Urinary bladder (tissue), 4 donors: Measurements from ENCODE around the gene ELOVL6. TPM values are rescaled to one million over a fixed set of nuclear protein-coding genes. Genes with fewer than 3 reads are reported as not detected.

Experiments used
- DNase-seq: peaks from one replicate; pipeline ENCODE4 v3.0.0-alpha.2; 2015; ENCODE audit errors: extremely low spot score
- H3K27ac ChIP-seq: one replicate; pipeline ENCODE4 v1.5.1; 2013; ENCODE audit warnings: low read depth, mild to moderate bottlenecking, moderate library complexity
- H3K36me3 ChIP-seq: one replicate; pipeline ENCODE4 v1.6.1; 2013; ENCODE audit warnings: mild to moderate bottlenecking, moderate library complexity; ENCODE audit not compliant: insufficient read depth
- H3K4me1 ChIP-seq: one replicate; pipeline ENCODE4 v1.6.1; 2013; ENCODE audit warnings: mild to moderate bottlenecking, moderate library complexity; ENCODE audit not compliant: insufficient read depth
- H3K4me3 ChIP-seq: one replicate; pipeline ENCODE4 v1.5.1; 2013; ENCODE audit warnings: low read depth, low read length
- WGBS: extraction: QIAGEN DNeasy Blood & Tissue Kit; methylation state at CpG from one replicate; pipeline ENCODE4 v1.1.7; 2013; 5-methylcytosine and 5-hydroxymethylcytosine counted together
- polyA plus RNA-seq: library from polyadenylated mRNA; stranded (reverse); fragments of 200-250 nt; gene quantifications from one replicate; pipeline ENCODE4 v1.2.3, GENCODE V29; 2013
- total RNA-seq: library from RNA; depleted of rRNA; stranded (reverse); fragments of >200 nt; gene quantifications from one replicate; pipeline ENCODE4 v1.2.3, GENCODE V29; 2014
- donor health status: healthy with polysubstance abuse.
- donor health status: healthy.

ELOVL6 gene
- total and polyA plus RNA-seq, 2 donors = 5.3 to 16.8 TPM

DNA sequence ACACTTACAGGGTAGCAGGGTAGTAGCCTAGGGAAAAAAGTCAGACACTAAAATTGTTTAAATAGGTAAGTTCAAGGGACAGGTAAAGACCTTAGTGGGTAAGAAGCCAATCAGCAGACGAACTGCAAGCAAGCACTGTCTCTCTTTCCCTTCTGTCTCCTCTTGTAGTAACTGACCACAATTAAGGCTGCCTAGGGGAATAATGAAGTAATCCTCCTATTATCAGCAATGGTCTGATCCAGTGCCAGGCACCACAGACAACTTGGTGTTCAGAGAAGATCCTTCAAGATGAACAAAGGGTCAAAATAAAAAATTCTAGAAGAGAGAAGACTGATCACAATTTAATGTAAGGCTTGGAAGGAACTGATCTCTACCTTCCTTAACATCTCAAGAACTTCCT lies 62.9 kb downstream of the ELOVL6 start:
- Histone ChIP-seq H3K4me1 (no peaks in the 10 kb centered on the region), H3K27ac (no peak overlapping the region), H3K36me3 (no peaks in the 10 kb centered on the region), H3K4me3 (no peak overlapping the region)
- no peak for DNase-seq
- 83% methylated on average over 1 of the region's 1 CpG for WGBS

DNA sequence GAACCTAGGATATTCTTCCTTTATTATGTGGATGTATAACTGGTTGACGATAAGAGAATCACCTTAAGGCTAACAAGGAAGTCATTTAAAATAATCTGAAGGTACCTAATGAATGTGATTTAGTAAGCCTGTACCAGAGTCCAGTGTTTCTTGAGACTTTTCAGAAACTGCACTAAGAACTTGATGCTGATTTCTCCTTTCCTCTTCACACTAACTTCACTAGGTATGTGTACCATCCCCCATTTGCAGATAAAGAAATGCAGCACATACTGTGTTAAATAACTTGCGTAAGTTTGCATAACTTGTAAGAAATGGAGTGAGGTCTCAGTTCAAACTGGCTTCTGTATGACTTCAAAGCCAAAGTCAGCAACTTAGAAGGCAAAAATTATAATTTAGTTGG lies 63.3 kb downstream of the ELOVL6 start:
- WGBS = 92% methylated on average over 2 of the region's 2 CpGs
- Histone ChIP-seq H3K27ac (no peak overlapping the region), H3K4me1 (no peaks in the 10 kb centered on the region), H3K4me3 (no peak overlapping the region), H3K36me3 (no peaks in the 10 kb centered on the region)
- DNase-seq = no peak

DNA sequence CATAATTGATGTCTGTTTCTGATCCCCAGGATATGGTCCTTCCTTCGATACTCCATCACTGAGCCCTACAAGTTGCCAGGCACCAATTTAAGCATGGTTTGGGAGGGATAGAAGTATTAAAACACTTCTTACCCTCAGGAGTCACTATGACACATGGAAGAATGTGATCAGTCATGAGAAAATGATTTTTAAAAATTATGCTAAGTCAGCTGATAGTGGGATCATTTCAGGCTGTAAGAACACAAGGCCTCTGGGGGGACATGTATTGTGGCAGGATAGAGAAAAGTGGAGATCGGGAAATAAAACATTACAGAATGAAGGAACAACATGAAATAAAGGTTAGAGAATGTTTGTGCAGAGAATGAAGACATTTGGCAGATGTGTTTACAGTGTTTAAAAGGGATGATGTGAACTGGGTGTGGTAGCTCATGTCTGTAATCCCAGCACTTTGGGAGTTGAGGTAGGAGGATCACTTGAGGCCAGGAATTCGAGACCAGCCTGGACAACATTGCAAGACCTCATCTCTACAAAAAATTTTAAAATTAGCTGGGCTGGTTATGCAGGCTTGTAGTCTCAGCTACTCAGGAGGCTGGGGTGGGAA lies 64.0 kb downstream of the ELOVL6 start:
- 84% methylated on average over 3 of the region's 3 CpGs for WGBS
- Histone ChIP-seq H3K27ac (no peak overlapping the region), H3K36me3 (no peaks in the 10 kb centered on the region), H3K4me1 (no peaks in the 10 kb centered on the region), H3K4me3 (no peak overlapping the region)
- no peak for DNase-seq

DNA sequence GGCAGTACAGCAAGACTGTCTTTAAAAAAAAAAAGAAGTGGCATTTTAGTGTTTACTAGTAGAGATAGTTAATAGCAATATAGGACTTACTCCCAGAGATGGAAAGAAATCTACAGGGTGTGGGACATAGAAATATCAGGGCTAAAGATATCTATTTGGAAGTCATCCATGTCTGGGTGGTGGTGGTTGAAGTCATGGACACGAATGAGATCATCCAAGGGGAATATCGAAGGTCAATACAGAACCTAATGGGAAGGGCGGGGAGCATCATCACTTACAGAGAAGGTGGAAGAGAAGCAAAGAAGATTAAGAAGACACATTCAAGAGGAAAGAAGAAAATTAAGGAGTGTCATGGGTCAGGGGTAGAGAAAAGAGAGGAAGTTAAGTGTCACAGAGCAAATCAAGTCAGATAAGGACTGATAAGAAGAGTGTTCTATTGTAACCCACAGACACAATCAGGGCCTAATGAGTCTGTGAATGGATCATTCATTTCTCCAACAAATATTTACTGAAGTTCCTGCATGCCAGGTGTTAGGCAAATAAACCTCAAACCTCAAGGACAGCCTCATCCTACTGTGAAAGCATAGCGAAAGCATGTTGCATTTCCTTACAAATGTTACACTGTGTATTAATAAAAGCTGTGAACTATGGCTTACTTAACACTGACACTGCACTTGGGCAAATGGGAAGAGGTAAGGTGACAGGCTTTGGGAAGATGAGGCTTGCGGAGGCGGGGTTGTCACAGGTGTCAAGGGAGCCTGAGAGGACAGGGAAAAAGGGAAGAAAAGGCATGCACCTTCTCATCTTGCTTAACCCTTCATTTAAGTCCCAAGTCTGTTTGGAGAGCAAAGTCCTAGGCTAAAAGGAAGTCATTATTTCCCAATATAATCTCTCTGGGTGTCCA lies 65.3 kb downstream of the ELOVL6 start:
- Histone ChIP-seq H3K4me3 (no peak overlapping the region), H3K27ac (no peak overlapping the region), H3K36me3 (no peaks in the 10 kb centered on the region), H3K4me1 (no peaks in the 10 kb centered on the region)
- WGBS = 89% methylated on average over 6 of the region's 6 CpGs
- no peak for DNase-seq

DNA sequence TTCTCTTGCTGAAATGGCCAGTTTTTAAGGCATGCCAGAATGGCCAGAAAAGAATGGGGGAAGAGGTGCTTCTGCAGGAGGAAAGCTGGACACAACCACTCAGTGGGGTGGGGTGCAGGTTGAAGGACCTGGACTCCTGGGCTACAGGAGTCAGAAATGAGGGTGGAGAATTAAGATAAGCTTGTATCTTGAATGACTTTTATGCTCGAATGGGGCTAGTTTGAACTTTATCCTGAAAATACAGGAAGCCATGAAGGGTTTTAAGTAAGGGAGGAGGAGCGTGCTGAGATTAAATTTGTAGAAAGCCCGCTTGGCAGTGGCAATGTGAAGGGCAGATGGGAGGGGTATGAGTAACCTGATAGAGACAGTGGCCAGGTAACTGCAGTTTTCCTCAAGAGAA lies 66.5 kb downstream of the ELOVL6 start:
- Histone ChIP-seq H3K4me3 (no peak overlapping the region), H3K4me1 (no peaks in the 10 kb centered on the region), H3K36me3 (no peaks in the 10 kb centered on the region), H3K27ac (no peak overlapping the region)
- 83% methylated on average over 3 of the region's 3 CpGs for WGBS
- DNase-seq = no peak

DNA sequence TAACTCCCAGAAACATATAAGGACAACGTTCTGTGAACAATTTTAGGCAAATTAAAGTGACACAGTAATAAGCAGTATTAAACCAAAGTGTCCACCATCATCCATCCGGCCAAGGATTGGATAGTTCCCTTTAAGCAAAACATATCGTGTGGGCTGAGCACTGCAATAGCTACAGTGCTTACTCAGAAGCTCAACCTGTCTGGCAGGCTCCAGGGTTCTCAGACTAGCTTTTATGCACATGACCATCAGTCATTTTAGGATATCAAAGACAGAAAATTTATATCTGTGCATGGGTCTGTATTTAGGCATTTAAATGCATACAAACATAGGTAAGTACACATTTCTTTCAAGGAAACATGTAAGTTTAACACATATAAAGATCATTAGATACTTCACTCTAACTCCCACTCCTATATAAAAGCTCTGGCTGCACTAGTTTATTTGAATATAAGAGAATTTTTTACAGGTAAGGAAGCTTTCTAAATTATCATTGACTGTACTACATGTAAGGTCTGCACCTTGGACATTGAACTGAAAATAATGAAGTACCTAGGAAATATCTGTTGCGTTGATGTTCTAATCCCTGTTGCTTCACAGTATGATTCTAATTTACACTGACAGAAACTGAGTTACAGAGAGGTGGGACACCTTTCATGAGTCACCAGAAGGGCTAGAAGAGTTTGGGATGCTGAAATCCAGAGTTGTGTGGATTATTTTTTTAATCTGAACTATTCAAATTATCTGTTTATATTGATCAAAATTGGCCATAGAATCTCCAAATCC lies 67.6 kb downstream of the ELOVL6 start:
- no peak overlapping the region for H3K27ac ChIP-seq
- DNase-seq = no peak
- no peak overlapping the region for H3K4me3 ChIP-seq
- no peaks in the 10 kb centered on the region for H3K36me3 ChIP-seq
- 85% methylated on average over 4 of the region's 4 CpGs for WGBS
- H3K4me1 ChIP-seq = no peaks in the 10 kb centered on the region

DNA sequence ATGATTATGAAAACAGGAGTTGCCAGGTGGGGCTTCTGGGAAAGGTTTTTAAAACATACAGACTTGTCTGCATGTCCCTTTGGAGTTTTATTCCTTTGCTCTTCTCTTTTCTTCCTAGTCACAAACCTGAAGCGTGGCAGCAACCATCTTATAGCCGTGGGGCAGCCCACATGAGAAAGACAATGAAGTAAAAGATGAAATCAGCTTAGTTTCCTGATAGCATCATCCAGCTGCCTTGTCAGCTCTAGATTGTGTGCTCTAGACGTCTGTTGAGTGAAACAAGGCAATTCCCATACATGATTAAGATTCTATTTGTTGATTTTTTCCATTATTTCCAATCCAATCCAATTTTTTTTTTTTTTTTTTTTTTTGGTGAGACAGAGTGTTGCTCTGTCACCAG lies 68.9 kb downstream of the ELOVL6 start:
- no peaks in the 10 kb centered on the region for H3K4me1 ChIP-seq
- H3K4me3 ChIP-seq = no peak overlapping the region
- DNase-seq = no peak
- 72% methylated on average over 3 of the region's 3 CpGs for WGBS
- H3K27ac ChIP-seq = no peak overlapping the region
- no peaks in the 10 kb centered on the region for H3K36me3 ChIP-seq

DNA sequence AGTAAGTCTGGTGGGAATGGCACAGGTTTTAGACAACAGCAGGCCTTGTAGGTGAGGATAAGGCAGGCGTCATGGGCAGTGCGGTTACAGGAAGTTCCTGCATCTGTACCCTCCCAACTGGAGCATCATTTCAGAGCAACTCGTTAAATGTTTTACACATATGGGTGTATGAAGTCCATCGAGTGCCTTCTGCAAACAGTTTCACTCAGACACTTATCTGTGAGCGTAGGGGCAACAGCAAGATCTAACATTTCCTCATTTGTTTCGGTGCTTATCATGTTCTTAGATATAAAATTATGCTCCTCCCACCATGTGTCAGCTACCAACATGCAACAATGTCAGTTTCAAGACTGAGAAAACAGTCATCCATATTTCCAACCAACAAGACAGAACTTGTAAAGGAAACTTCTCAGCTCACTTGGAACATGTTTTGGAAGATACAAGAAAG lies 69.9 kb downstream of the ELOVL6 start:
- H3K4me1 ChIP-seq = no peaks in the 10 kb centered on the region
- H3K36me3 ChIP-seq = no peaks in the 10 kb centered on the region
- no peak for DNase-seq
- H3K27ac ChIP-seq = no peak overlapping the region
- H3K4me3 ChIP-seq = no peak overlapping the region
- 86% methylated on average over 6 of the region's 6 CpGs for WGBS

DNA sequence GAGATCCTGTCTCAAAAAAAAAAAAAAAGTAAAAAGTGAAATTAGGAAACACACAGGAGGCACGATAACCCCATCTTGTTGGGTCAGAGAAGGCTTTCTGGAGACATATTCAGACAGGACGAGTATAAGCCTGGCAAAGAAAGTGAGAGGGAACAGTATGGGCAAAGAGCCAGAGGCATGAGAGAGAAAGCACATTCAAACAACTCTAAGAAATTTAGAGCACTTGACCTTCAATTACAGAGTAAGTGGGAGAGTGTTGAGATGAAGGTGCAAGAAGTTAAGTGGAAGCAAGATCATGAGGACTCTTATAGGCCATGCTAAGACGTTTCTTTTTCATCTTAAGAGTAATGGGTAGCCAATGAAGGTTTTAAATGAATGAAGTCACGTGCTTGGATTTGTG lies 70.4 kb downstream of the ELOVL6 start:
- H3K27ac ChIP-seq = no peak overlapping the region
- H3K4me3 ChIP-seq = no peak overlapping the region
- H3K36me3 ChIP-seq = no peaks in the 10 kb centered on the region
- 71% methylated on average over 4 of the region's 4 CpGs for WGBS
- H3K4me1 ChIP-seq = no peaks in the 10 kb centered on the region
- DNase-seq = no peak

DNA sequence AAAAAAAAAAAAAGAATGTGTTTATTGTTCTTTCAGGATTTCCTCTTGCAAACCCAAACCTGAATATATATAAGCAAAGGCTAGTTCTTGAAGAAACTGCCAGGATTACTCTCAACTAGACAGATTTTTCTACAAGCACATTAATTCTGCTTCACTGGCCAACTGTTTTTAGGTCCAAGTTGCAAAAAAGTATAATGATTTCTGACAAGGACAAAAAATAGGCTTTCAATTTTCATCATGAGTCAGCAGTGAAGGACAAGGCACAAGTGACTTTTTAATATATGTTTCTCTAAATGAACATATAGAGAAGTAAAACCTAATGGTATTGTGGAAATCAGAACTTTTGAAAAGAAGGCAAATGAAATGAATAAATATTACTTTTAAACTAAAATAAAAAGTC lies 73.7 kb downstream of the ELOVL6 start:
- no peak overlapping the region for H3K4me3 ChIP-seq
- DNase-seq = no peak
- no peaks in the 10 kb centered on the region for H3K4me1 ChIP-seq
- H3K27ac ChIP-seq = no peak overlapping the region
- H3K36me3 ChIP-seq = peaks cover 1% of the 10 kb centered on the region

DNA sequence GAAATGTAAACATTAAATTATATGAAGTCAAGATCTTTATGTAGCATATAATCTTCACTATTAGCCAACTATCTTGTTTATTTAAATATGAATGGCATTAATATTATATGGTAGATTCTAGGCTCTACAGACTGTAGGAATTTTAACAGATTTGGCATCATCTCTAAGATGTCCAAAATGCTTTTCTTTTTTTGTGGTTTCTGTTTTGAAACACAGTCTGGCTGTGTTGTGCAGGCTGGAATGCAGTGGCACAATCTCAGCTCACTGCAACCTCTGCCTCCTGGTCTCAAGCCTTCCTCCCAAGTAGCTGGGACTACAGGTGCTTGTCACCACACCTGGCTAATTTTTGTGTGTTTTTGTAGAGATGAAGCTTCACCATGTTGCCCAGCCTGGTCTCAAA lies 76.2 kb downstream of the ELOVL6 start:
- no peak overlapping the region for H3K27ac ChIP-seq
- H3K36me3 ChIP-seq = peaks cover 1% of the 10 kb centered on the region
- H3K4me1 ChIP-seq = no peaks in the 10 kb centered on the region
- H3K4me3 ChIP-seq = no peak overlapping the region
- no peak for DNase-seq

DNA sequence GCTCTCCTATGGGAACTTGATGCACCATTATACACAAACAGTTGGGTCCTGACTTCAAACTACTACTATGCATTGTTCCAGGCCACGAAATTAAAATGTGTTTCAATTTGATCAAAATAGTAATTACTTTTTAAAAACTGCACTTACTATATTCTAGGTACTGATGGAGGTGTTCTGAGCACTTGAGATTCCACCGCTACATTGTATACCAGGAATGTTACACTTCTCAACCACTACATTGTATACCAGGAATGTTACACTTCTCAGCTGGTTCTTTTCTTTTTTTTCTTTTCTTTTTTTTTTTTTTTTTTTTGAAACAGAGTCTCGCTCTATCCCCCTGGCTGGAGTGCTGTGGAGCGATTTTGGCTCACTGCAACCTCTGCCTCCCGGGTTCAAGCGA lies 77.9 kb downstream of the ELOVL6 start:
- Histone ChIP-seq H3K36me3 (peaks cover 1% of the 10 kb centered on the region), H3K4me3 (no peak overlapping the region), H3K27ac (no peak overlapping the region), H3K4me1 (no peaks in the 10 kb centered on the region)
- DNase-seq = no peak
- 95% methylated on average over 6 of the region's 6 CpGs for WGBS

DNA sequence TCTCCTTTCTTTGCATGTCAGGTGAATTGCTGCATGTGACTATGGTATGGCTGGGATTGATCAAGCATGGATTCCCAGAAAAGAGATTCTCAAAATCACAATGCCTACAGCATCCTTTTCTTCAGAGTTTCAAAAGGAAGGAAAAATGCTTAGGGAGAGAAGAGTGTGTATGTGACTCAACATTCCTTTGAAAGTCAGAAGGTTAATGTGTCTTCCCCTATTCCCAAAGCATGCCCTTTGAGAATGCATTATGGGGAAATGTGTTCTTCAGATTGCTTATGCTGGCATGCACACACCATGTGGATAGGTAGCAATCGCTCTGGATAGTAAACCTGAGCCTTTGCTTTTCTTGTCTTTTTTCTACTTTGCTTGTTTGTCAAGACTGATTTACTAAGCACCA lies 78.5 kb downstream of the ELOVL6 start:
- Histone ChIP-seq H3K36me3 (peaks cover 1% of the 10 kb centered on the region), H3K27ac (no peak overlapping the region), H3K4me3 (no peak overlapping the region)

DNA sequence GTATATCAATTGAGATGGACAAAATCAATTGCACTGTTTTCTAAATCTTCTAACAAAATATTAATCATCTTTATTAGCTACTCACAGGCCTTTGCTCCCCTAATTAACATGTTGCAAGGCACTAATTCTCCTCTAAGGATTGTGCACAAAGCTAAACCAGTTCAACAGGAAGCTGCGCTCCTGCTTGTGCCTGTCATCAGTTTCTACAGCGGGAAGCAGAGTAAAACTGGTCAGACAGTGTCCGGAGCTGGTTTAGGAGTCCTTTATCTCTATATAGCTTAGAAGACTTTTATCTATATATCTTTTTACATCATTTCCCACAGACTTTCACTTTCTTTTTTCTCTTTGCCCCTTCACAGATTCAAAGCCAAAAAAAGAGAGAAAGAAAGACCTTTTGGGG lies 79.1 kb downstream of the ELOVL6 start:
- peak; percentile 50 for DNase-seq
- Histone ChIP-seq H3K36me3 (peaks cover 1% of the 10 kb centered on the region), H3K27ac (no peak overlapping the region), H3K4me3 (no peak overlapping the region), H3K4me1 (no peaks in the 10 kb centered on the region)
- WGBS = 63% methylated on average over 3 of the region's 3 CpGs

More for the DNA sequence above, 78.5 kb downstream of the ELOVL6 start:
- no peaks in the 10 kb centered on the region for H3K4me1 ChIP-seq
- DNase-seq = no peak
- 86% methylated on average over 1 of the region's 1 CpG for WGBS
